Thoracic aorta (tissue), 2 donors: ENCODE results near the gene FNDC3B. TPM values are rescaled to one million over a fixed set of nuclear protein-coding genes. Genes with fewer than 3 reads are reported as not detected.
"Not testable (repeated sequence)": the region's sequence is repeated elsewhere in the genome, so short reads cannot be mapped to it uniquely, and the experiment has no call there.

Source experiments
- ATAC-seq: fragments of 150-250 bp; one replicate; pipeline ENCODE4 v1.8.0; 2017; ENCODE audit warnings: low read depth; ENCODE audit not compliant: insufficient number of reproducible peaks, low FRiP score
- DNase-seq: peaks from one replicate; pipeline ENCODE4 v3.0.0-alpha.2; 2020; ENCODE audit warnings: low spot score
- H3K27ac ChIP-seq, 2 donors: fragments of 200-600 bp; sonication (generic); 1 replicate in 1 of 2; 2 replicates in 1 of 2; pipeline ENCODE4 v1.5.1; 2016; ENCODE audit warnings: mild to moderate bottlenecking in 2 of 2, moderate library complexity in 2 of 2
- H3K27me3 ChIP-seq: fragments of 200-600 bp; sonication (generic); replicated peaks from 2 replicates; pipeline ENCODE4 v1.6.0; 2016; ENCODE audit warnings: mild to moderate bottlenecking; ENCODE audit not compliant: insufficient read depth
- H3K36me3 ChIP-seq: fragments of 200-600 bp; sonication (generic); one replicate; pipeline ENCODE4 v1.5.1; 2016
- H3K4me1 ChIP-seq, 2 donors: fragments of 200-600 bp; sonication (generic); 1 replicate in 1 of 2; 2 replicates in 1 of 2; pipeline versions ENCODE4 v1.5.1 to v1.6.0; 2016; ENCODE audit warnings: low read depth in 2 of 2, mild to moderate bottlenecking in 1 of 2; ENCODE audit not compliant: control insufficient read depth in 1 of 2
- H3K4me3 ChIP-seq: fragments of 200-600 bp; sonication (generic); 2 replicates; pipeline ENCODE4 v1.5.1; 2016; ENCODE audit warnings: mild to moderate bottlenecking
- H3K9me3 ChIP-seq: fragments of 200-600 bp; sonication (generic); 2 replicates; pipeline ENCODE4 v1.5.1; 2016
- total RNA-seq, 2 donors: library from RNA; depleted of rRNA; stranded (reverse); fragments of >200 nt; gene quantifications; one replicate each; pipeline versions ENCODE4 v1.1.0 to v1.2.3, GENCODE V29; 2016
- TF ChIP-seq, protein P1 (sequence below): fragments of 200-600 bp; sonication (generic); IDR thresholded peaks from one replicate; pipeline ENCODE4 v1.5.1; 2019; ENCODE audit warnings: antibody characterized with exemption

Gene FNDC3B
- 100 to 1,000 TPM; 113 to 163 TPM for total RNA-seq

GRCh38 chr3:172039436-172040077, at the start of gene FNDC3B:
TSS of gene FNDC3B (plus strand) at chr3:172039578. CDS start at chr3:172112480, 72,902 bp downstream.
- peak; percentile 80 for DNase-seq

GRCh38 chr3:171990239-171990638, 49.1 kb upstream of the FNDC3B start:
- H3K27ac ChIP-seq, H3K4me1 ChIP-seq, H3K27me3 ChIP-seq, H3K4me3 ChIP-seq, H3K9me3 ChIP-seq, H3K36me3 ChIP-seq, ATAC-seq, DNase-seq: not testable (repeated sequence)

More at GRCh38 chr3:172039436-172040077, at the start of gene FNDC3B:
- TF ChIP-seq, protein P1, sequence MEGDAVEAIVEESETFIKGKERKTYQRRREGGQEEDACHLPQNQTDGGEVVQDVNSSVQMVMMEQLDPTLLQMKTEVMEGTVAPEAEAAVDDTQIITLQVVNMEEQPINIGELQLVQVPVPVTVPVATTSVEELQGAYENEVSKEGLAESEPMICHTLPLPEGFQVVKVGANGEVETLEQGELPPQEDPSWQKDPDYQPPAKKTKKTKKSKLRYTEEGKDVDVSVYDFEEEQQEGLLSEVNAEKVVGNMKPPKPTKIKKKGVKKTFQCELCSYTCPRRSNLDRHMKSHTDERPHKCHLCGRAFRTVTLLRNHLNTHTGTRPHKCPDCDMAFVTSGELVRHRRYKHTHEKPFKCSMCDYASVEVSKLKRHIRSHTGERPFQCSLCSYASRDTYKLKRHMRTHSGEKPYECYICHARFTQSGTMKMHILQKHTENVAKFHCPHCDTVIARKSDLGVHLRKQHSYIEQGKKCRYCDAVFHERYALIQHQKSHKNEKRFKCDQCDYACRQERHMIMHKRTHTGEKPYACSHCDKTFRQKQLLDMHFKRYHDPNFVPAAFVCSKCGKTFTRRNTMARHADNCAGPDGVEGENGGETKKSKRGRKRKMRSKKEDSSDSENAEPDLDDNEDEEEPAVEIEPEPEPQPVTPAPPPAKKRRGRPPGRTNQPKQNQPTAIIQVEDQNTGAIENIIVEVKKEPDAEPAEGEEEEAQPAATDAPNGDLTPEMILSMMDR: no peak
- H3K4me1 ChIP-seq: peaks cover 20 to 32% of the 10 kb centered on the region in 2 donors
- peak; percentile 71 for ATAC-seq
- H3K36me3 ChIP-seq: no peaks in the 10 kb centered on the region
- H3K4me3 ChIP-seq: peak within 1 kb of the TSS; percentile 98
- H3K27me3 ChIP-seq: no peaks in the 10 kb centered on the region
- H3K27ac ChIP-seq: peak within 1 kb of the TSS; percentile 97 to 98
- no peaks in the 10 kb centered on the region for H3K9me3 ChIP-seq

- no peaks in the 10 kb centered on the region for H3K36me3 ChIP-seq
- H3K27me3 ChIP-seq: no peaks in the 10 kb centered on the region
- H3K27ac ChIP-seq: no peak overlapping the region
- no peaks in the 10 kb centered on the region for H3K9me3 ChIP-seq
- no peak for ATAC-seq
- DNase-seq: no peak
- TF ChIP-seq, protein P1: no peak
- H3K4me1 ChIP-seq: peaks cover 5 to 6% of the 10 kb centered on the region in 2 donors
- no peak overlapping the region for H3K4me3 ChIP-seq
These were observed 48.2 kb upstream of the FNDC3B start for GRCh38 chr3:171991166-171991565.

GRCh38 chr3:171994646-171995428, 44.5 kb upstream of the FNDC3B start:
- ATAC-seq: no peak
- TF ChIP-seq, protein P1: no peak
- H3K9me3 ChIP-seq: no peaks in the 10 kb centered on the region

GRCh38 chr3:171995486-171995885, 43.9 kb upstream of the FNDC3B start:
- no peaks in the 10 kb centered on the region for H3K9me3 ChIP-seq
- H3K27me3 ChIP-seq: no peaks in the 10 kb centered on the region
- no peak for ATAC-seq
- no peak overlapping the region for H3K27ac ChIP-seq
- no peaks in the 10 kb centered on the region for H3K4me1 ChIP-seq
- TF ChIP-seq, protein P1: no peak
- no peak overlapping the region for H3K4me3 ChIP-seq
- H3K36me3 ChIP-seq: no peaks in the 10 kb centered on the region
- no peak for DNase-seq

More at GRCh38 chr3:171994646-171995428, 44.5 kb upstream of the FNDC3B start:
- H3K4me3 ChIP-seq: no peak overlapping the region
- H3K36me3 ChIP-seq: no peaks in the 10 kb centered on the region
- no peak for DNase-seq
- no peaks in the 10 kb centered on the region for H3K4me1 ChIP-seq
- no peak overlapping the region for H3K27ac ChIP-seq
- H3K27me3 ChIP-seq: no peaks in the 10 kb centered on the region
